Vagina (tissue), 2 donors: ENCODE data around the gene MYL12A. TPM values are rescaled to one million over a fixed set of nuclear protein-coding genes. Genes with fewer than 3 reads are reported as not detected.

Experiments
- DNase-seq, 2 donors: peaks; one replicate each; pipeline ENCODE4 v3.0.0-alpha.2; 2017; ENCODE audit errors: extremely low spot score in 2 of 2
- H3K27ac ChIP-seq: fragments of 200-600 bp; sonication (generic); one replicate; pipeline ENCODE4 v1.5.1; 2019
- H3K27me3 ChIP-seq: fragments of 200-600 bp; sonication (generic); one replicate; pipeline ENCODE4 v1.5.1; 2019
- H3K36me3 ChIP-seq, 2 donors: fragments of 200-600 bp; sonication (generic); one replicate each; pipeline ENCODE4 v1.5.1; 2017 to 2019
- H3K4me1 ChIP-seq: fragments of 200-600 bp; sonication (generic); one replicate; pipeline ENCODE4 v1.5.1; 2019
- H3K4me3 ChIP-seq, 2 donors: fragments of 200-600 bp; sonication (generic); 1 replicate in 1 of 2; 2 replicates in 1 of 2; pipeline ENCODE4 v1.5.1; 2016 to 2019
- H3K9me3 ChIP-seq: fragments of 200-600 bp; sonication (generic); one replicate; pipeline ENCODE4 v1.5.1; 2019
- CTCF ChIP-seq, 3 experiments: fragments of 450-650 bp in 2 of 3; fragments of 200-600 bp in 1 of 3; sonication (generic) in 1 of 3; IDR thresholded peaks; one replicate each; pipeline ENCODE4 v1.5.1; 2017 to 2019; ENCODE audit warnings: antibody characterized with exemption in 3 of 3, mild to moderate bottlenecking in 2 of 3, moderate library complexity in 2 of 3
- POLR2A ChIP-seq, 2 donors: fragments of 450-650 bp; IDR thresholded peaks; one replicate each; pipeline ENCODE4 v1.6.1; 2017; ENCODE audit warnings: antibody characterized with exemption in 2 of 2, mild to moderate bottlenecking in 2 of 2, moderate library complexity in 2 of 2
- POLR2AphosphoS5 ChIP-seq, 2 donors: sonication (generic); formaldehyde crosslinking; IDR thresholded peaks; one replicate each; pipeline ENCODE4 v1.9.0; 2017; ENCODE audit warnings: antibody characterized with exemption in 2 of 2, mild to moderate bottlenecking in 2 of 2, low read depth in 1 of 2; ENCODE audit not compliant: insufficient read depth in 1 of 2
- intact Hi-C: fragments of 100-400 bp; cut with DNase I; formaldehyde crosslinking; loops from one replicate; pipeline ENCODE4 v1.15.1; 2023
- total RNA-seq: library from RNA; depleted of rRNA; stranded (reverse); fragments of >200 nt; gene quantifications from one replicate; pipeline ENCODE4 v1.2.3, GENCODE V29; 2016

Gene MYL12A
- total RNA-seq, 1 donor from 2014 or later, result 193 TPM

GRCh38 chr18:3251249-3251962, 3.8 kb downstream of the MYL12A start:
- TF ChIP-seq POLR2A (IDR thresholded peaks at IDR 0.05) (no peak), POLR2AphosphoS5 (IDR thresholded peaks at IDR 0.05; ENCODE audit: insufficient read depth in 1 of 2, low read depth in 1 of 2) (no peak), CTCF (IDR thresholded peaks at IDR 0.05) (no peak)
- H3K4me1 ChIP-seq, result peaks cover 34% of the 10 kb centered on the region
- no peak overlapping the region for H3K4me3 ChIP-seq

GRCh38 chr18:3251963-3252277, 4.3 kb downstream of the MYL12A start:
- Histone ChIP-seq H3K4me3 (no peak overlapping the region), H3K36me3 (peaks cover 5 to 36% of the 10 kb centered on the region in 2 donors)

More at GRCh38 chr18:3251249-3251962, 3.8 kb downstream of the MYL12A start:
- Histone ChIP-seq H3K9me3 (no peaks in the 10 kb centered on the region), H3K27me3 (no peaks in the 10 kb centered on the region), H3K36me3 (peaks cover 5 to 33% of the 10 kb centered on the region in 2 donors), H3K27ac (no peak overlapping the region)
- intact Hi-C loops, result no loop called here
- no peak for DNase-seq

GRCh38 chr18:3252843-3253242, 5.2 kb downstream of the MYL12A start:
- intact Hi-C loops, result no loop called here
- peaks cover 34% of the 10 kb centered on the region for H3K4me1 ChIP-seq
- H3K36me3 ChIP-seq, result peaks cover 5 to 45% of the 10 kb centered on the region in 2 donors
- no peaks in the 10 kb centered on the region for H3K27me3 ChIP-seq
- no peaks in the 10 kb centered on the region for H3K9me3 ChIP-seq
- no peak for DNase-seq
- H3K27ac ChIP-seq, result no peak overlapping the region
- TF ChIP-seq POLR2A (IDR thresholded peaks at IDR 0.05) (no peak), POLR2AphosphoS5 (IDR thresholded peaks at IDR 0.05; ENCODE audit: insufficient read depth in 1 of 2, low read depth in 1 of 2) (no peak), CTCF (IDR thresholded peaks at IDR 0.05) (no peak)
- no peak overlapping the region for H3K4me3 ChIP-seq

More at GRCh38 chr18:3251963-3252277, 4.3 kb downstream of the MYL12A start:
- Histone ChIP-seq H3K9me3 (no peaks in the 10 kb centered on the region), H3K4me1 (peaks cover 34% of the 10 kb centered on the region), H3K27ac (no peak overlapping the region), H3K27me3 (no peaks in the 10 kb centered on the region)
- no peak for DNase-seq
- TF ChIP-seq POLR2AphosphoS5 (IDR thresholded peaks at IDR 0.05; ENCODE audit: insufficient read depth in 1 of 2, low read depth in 1 of 2), result no peak
- no peak for TF ChIP-seq POLR2A (IDR thresholded peaks at IDR 0.05)
- TF ChIP-seq CTCF (IDR thresholded peaks at IDR 0.05), result no peak
- intact Hi-C loops, result no loop called here

GRCh38 chr18:3254725-3255124, 7.1 kb downstream of the MYL12A start:
- no peak for DNase-seq
- Histone ChIP-seq H3K4me1 (peaks cover 23% of the 10 kb centered on the region), H3K27ac (no peak overlapping the region), H3K27me3 (no peaks in the 10 kb centered on the region), H3K4me3 (no peak overlapping the region), H3K9me3 (no peaks in the 10 kb centered on the region), H3K36me3 (peaks cover 5 to 54% of the 10 kb centered on the region in 2 donors)
- TF ChIP-seq POLR2A (IDR thresholded peaks at IDR 0.05) (no peak), CTCF (IDR thresholded peaks at IDR 0.05) (no peak), POLR2AphosphoS5 (IDR thresholded peaks at IDR 0.05; ENCODE audit: insufficient read depth in 1 of 2, low read depth in 1 of 2) (no peak)
- intact Hi-C loops, result no loop called here

- Histone ChIP-seq H3K4me3 (no peak overlapping the region), H3K4me1 (peaks cover 22% of the 10 kb centered on the region), H3K36me3 (peaks cover 5 to 54% of the 10 kb centered on the region in 2 donors), H3K27me3 (no peaks in the 10 kb centered on the region), H3K27ac (no peak overlapping the region), H3K9me3 (no peaks in the 10 kb centered on the region)
- TF ChIP-seq POLR2AphosphoS5 (IDR thresholded peaks at IDR 0.05; ENCODE audit: insufficient read depth in 1 of 2, low read depth in 1 of 2) (no peak), POLR2A (IDR thresholded peaks at IDR 0.05) (no peak), CTCF (IDR thresholded peaks at IDR 0.05) (no peak)
- intact Hi-C loops, result no loop called here
- DNase-seq, result no peak
Measured at GRCh38 chr18:3255611-3256165, 8.1 kb downstream of the MYL12A start.
